ENCODE results near the gene FXYD4.

DNA sequence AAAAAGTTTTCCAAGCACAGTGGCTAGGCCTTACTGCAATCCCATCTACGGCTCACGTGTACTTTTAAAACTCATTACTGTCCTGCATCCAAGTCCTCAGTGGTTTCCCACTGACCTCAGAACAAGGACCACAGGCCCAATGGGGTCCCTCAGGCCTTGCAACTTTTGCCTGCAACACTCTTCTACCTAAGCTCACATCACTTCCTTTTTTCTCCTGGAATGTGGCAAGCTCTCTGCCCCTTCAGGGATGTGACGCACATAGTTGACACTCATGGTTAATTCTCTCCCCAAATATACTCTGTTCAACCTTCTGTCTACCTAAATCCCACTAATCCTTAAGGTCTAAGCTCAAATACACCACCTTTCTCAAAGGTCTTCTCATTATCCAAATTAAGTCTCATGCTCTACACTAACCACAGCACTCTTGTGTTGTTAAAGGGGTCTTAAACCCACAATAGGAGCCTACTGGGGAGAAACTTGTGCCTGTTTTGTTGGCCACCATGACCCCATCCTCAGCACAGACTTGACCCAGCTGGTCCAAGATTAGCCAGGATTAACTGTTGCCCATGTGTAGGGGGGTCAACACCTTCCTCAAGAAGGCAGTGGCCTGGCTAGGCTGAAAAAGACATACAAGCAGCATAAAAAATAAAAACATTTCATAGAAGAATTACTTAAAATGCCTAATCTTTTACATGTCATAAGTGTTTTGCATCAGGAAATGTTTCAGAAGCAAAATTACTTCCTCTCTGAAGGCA is 22.3 kb downstream of the FXYD4 start:
- TF ChIP-seq, protein P1, sequence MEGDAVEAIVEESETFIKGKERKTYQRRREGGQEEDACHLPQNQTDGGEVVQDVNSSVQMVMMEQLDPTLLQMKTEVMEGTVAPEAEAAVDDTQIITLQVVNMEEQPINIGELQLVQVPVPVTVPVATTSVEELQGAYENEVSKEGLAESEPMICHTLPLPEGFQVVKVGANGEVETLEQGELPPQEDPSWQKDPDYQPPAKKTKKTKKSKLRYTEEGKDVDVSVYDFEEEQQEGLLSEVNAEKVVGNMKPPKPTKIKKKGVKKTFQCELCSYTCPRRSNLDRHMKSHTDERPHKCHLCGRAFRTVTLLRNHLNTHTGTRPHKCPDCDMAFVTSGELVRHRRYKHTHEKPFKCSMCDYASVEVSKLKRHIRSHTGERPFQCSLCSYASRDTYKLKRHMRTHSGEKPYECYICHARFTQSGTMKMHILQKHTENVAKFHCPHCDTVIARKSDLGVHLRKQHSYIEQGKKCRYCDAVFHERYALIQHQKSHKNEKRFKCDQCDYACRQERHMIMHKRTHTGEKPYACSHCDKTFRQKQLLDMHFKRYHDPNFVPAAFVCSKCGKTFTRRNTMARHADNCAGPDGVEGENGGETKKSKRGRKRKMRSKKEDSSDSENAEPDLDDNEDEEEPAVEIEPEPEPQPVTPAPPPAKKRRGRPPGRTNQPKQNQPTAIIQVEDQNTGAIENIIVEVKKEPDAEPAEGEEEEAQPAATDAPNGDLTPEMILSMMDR (conservative IDR thresholded peaks at IDR 0.05) = no peak
- no peak for TF ChIP-seq ZFX (IDR thresholded peaks at IDR 0.05)

Data from C4-2B (cell line).